Measurements from ENCODE around the gene BRMS1L.

DNA sequence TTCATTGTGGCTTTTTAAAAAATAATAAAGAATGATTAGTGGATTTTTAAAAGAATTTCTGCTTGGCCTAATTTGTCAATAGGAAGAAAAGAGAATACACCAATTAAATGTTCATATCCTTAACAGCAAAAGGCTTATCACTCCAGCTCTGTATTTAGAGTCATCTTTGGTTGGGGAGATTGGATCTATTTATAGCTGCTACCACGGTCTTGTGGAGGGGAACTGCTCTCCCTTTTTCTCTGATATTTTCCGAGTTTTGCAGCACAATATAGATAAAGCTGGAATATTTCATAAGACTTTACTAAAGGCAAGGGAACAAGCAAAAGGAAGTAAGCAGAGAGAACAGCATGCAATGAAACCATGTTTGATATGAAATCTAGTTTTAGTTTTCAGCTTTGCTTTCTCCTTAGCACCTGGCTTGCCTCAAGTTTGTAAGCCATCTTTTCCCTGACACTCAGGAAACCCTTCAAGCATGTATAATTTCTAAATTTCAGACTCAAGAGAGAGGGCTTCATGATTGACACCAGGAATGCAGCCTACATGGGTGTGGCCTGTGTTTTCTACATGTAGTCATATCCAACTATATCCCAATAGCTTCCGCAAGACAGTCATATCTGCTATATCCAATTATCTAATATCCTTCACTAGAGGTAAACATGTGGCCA lies 35.2 kb downstream of the BRMS1L start:
- TF ChIP-seq CTCF (conservative IDR thresholded peaks at IDR 0.05; ENCODE audit: low read length) (no peak), EZH2phosphoT487 (IDR thresholded peaks at IDR 0.05; ENCODE audit: borderline replicate concordance, low read depth, low read length) (no peak)

Data from OCI-LY7 (cell line).